HEK293 (cell line): ENCODE measurements around the gene DMD.

Experiments used
- CTCF ChIA-PET: fragments of 350-600 bp; formaldehyde crosslinking; extraction: SDS; loops from one replicate; lab custom pipeline; 2021; ENCODE audit warnings: antibody characterized with exemption; lab: Yijun Ruan, JAX
- POLR2A ChIA-PET: fragments of 300-600 bp; formaldehyde crosslinking; extraction: SDS; loops from one replicate; lab custom pipeline; 2020; ENCODE audit warnings: antibody characterized with exemption, inconsistent platforms; lab: Yijun Ruan, JAX
- H3K27ac ChIP-seq: fragments of 200-500 bp; sonication (Bioruptor generic); 2 replicates; pipeline ENCODE4 v1.5.1; 2014; ENCODE audit warnings: low read depth, low read length, control low read depth, inconsistent platforms; ENCODE audit errors: extremely low read depth
- H3K36me3 ChIP-seq, 2 experiments: fragments of 200-500 bp in 1 of 2; sonication (Bioruptor generic) in 1 of 2; 1 replicate in 1 of 2; 2 replicates in 1 of 2; pipeline ENCODE4 v1.5.1; 2014 to 2017; ENCODE audit warnings: inconsistent platforms in 2 of 2, low read length in 2 of 2; ENCODE audit not compliant: control insufficient read depth in 2 of 2, insufficient read depth in 1 of 2
- H3K4me1 ChIP-seq: fragments of 200-500 bp; sonication (Bioruptor generic); 2 replicates; pipeline ENCODE4 v1.5.1; 2014; ENCODE audit warnings: mild to moderate bottlenecking, low read length, inconsistent platforms; ENCODE audit not compliant: control insufficient read depth, insufficient read depth
- H3K4me3 ChIP-seq: 2 replicates; pipeline ENCODE4 v1.5.1; 2011; ENCODE audit warnings: low read depth, mild to moderate bottlenecking, control low read depth, low read length, moderate library complexity
- H3K9me3 ChIP-seq: fragments of 200-500 bp; sonication (Bioruptor generic); 2 replicates; pipeline ENCODE4 v1.5.1; 2014; ENCODE audit warnings: low read depth, low read length, inconsistent platforms; ENCODE audit not compliant: control insufficient read depth, insufficient read depth
- GLIS2 ChIP-seq: fragments of 450-650 bp; formaldehyde crosslinking; IDR thresholded peaks from 2 replicates; pipeline ENCODE4 v1.5.1; 2016; ENCODE audit warnings: missing biosample characterization, missing genetic modification characterization
- KLF8 ChIP-seq: fragments of 450-650 bp; formaldehyde crosslinking; IDR thresholded peaks from 2 replicates; pipeline ENCODE4 v1.5.1; 2016; ENCODE audit warnings: missing biosample characterization, missing genetic modification characterization
- SALL2 ChIP-seq: fragments of 450-650 bp; formaldehyde crosslinking; IDR thresholded peaks from 2 replicates; pipeline ENCODE4 v1.5.0; 2017; ENCODE audit warnings: missing biosample characterization, mild to moderate bottlenecking, missing genetic modification characterization, borderline replicate concordance
- TCF7L2 ChIP-seq: IDR thresholded peaks from 2 replicates; pipeline ENCODE4 v1.6.1; 2011; ENCODE audit warnings: low read depth, mild to moderate bottlenecking, inconsistent platforms, low read length, moderate library complexity, borderline replicate concordance
- ZBTB17 ChIP-seq: fragments of 450-650 bp; formaldehyde crosslinking; IDR thresholded peaks from 2 replicates; pipeline ENCODE4 v1.5.1; 2016; ENCODE audit warnings: missing biosample characterization, missing genetic modification characterization
- ZIC2 ChIP-seq: fragments of 450-650 bp; formaldehyde crosslinking; IDR thresholded peaks from 2 replicates; pipeline ENCODE4 v1.5.1; 2016; ENCODE audit warnings: missing biosample characterization, missing genetic modification characterization
- ZNF138 ChIP-seq: fragments of 450-650 bp; formaldehyde crosslinking; IDR thresholded peaks from 2 replicates; pipeline ENCODE4 v1.5.1; 2016; ENCODE audit warnings: missing biosample characterization, missing genetic modification characterization, borderline replicate concordance
- ZNF175 ChIP-seq: fragments of 450-650 bp; formaldehyde crosslinking; IDR thresholded peaks from 2 replicates; pipeline ENCODE4 v1.5.1; 2016; ENCODE audit warnings: missing biosample characterization, missing genetic modification characterization
- ZNF292 ChIP-seq: fragments of 450-650 bp; formaldehyde crosslinking; IDR thresholded peaks from 2 replicates; pipeline ENCODE4 v1.5.1; 2016; ENCODE audit warnings: low read depth, missing biosample characterization, missing genetic modification characterization, borderline replicate concordance
- ZNF302 ChIP-seq: fragments of 450-650 bp; formaldehyde crosslinking; IDR thresholded peaks from 2 replicates; pipeline ENCODE4 v1.5.1; 2016; ENCODE audit warnings: missing biosample characterization, missing genetic modification characterization, low read depth
- ZNF433 ChIP-seq: fragments of 450-650 bp; formaldehyde crosslinking; IDR thresholded peaks from 2 replicates; pipeline ENCODE4 v1.5.1; 2016; ENCODE audit warnings: missing biosample characterization, missing genetic modification characterization, low read depth
- ZNF510 ChIP-seq: fragments of 450-650 bp; formaldehyde crosslinking; IDR thresholded peaks from 2 replicates; pipeline ENCODE4 v1.5.1; 2018; ENCODE audit warnings: mild to moderate bottlenecking, missing genetic modification characterization, missing biosample characterization; ENCODE audit not compliant: insufficient replicate concordance
- ZNF585B ChIP-seq: fragments of 450-650 bp; formaldehyde crosslinking; IDR thresholded peaks from 2 replicates; pipeline ENCODE4 v1.5.1; 2016; ENCODE audit warnings: missing biosample characterization, missing genetic modification characterization
- ZNF600 ChIP-seq: fragments of 450-650 bp; formaldehyde crosslinking; IDR thresholded peaks from 2 replicates; pipeline ENCODE4 v1.5.1; 2016; ENCODE audit warnings: missing biosample characterization, missing genetic modification characterization
- ZNF76 ChIP-seq: fragments of 450-650 bp; formaldehyde crosslinking; IDR thresholded peaks from 2 replicates; pipeline ENCODE4; 2016; ENCODE audit warnings: low read depth, missing biosample characterization, missing genetic modification characterization, borderline replicate concordance
- ZNF791 ChIP-seq: fragments of 450-650 bp; formaldehyde crosslinking; IDR thresholded peaks from 2 replicates; pipeline ENCODE4 v1.5.1; 2016; ENCODE audit warnings: missing biosample characterization, missing genetic modification characterization
- ZNF792 ChIP-seq: fragments of 450-650 bp; formaldehyde crosslinking; IDR thresholded peaks from 2 replicates; pipeline ENCODE4 v1.5.1; 2016; ENCODE audit warnings: missing biosample characterization, missing genetic modification characterization
- TF ChIP-seq, protein P1 (sequence below): fragments of 450-650 bp; formaldehyde crosslinking; IDR thresholded peaks from 2 replicates; pipeline ENCODE4 v1.5.1; 2016; ENCODE audit warnings: missing biosample characterization, missing genetic modification characterization
- TF ChIP-seq, protein P2 (sequence below): fragments of 450-650 bp; formaldehyde crosslinking; IDR thresholded peaks from 2 replicates; pipeline ENCODE4 v1.5.1; 2017; ENCODE audit warnings: missing biosample characterization, missing genetic modification characterization
- TF ChIP-seq, protein P3 (sequence below): fragments of 450-650 bp; formaldehyde crosslinking; IDR thresholded peaks from 2 replicates; pipeline ENCODE4 v1.5.1; 2016; ENCODE audit warnings: missing biosample characterization, missing genetic modification characterization, low read depth

DMD gene

DNA sequence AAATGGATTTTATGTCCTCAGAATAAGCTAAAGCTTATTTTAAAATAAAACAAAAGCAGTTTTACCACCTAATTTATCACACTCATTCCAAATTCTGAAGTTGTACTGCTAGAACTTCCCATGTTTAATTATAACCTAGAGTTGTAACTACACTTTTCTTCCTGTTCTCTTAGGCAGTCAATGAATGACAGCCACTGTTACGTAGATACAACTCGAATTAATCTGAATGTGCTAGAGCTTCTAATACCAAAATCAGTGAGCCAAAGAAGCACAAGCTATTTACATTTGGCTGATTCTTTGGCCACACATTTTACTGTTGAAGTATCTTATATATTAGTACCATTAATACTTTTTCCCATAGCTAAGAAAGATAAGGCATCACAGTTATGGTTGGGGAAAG, 2040.6 kb downstream of the DMD start (continued):
- TF ChIP-seq, protein P1, sequence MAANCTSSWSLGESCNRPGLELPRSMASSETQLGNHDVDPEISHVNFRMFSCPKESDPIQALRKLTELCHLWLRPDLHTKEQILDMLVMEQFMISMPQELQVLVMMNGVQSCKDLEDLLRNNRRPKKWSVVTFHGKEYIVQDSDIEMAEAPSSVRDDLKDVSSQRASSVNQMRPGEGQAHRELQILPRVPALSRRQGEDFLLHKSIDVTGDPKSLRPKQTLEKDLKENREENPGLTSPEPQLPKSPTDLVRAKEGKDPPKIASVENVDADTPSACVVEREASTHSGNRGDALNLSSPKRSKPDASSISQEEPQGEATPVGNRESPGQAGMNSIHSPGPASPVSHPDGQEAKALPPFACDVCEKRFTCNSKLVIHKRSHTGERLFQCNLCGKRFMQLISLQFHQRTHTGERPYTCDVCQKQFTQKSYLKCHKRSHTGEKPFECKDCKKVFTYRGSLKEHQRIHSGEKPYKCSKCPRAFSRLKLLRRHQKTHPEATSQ (tag by site-specific recombination) = no peak
- TF ChIP-seq ZNF302 (no peak), ZIC2 (tag by site-specific recombination) (no peak)

DNA sequence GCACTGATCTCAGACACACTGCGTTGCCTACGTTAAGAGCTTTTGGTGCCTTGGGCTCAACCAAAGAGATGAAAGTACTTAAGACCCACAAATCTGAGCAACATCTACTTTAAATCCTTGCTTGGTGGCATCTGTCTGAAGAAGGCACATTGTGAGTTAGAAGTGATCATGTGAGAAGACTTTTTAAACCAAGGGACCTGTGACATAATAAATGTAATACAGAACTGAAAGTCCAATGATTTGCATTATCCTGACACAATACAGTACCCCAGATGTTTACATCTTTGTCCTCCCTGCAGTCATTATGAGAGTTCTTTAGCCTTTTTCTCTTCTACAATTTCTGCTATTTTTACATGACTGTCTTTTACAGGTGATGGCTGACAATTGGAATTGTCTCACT, 2042.8 kb downstream of the DMD start:
- Histone ChIP-seq H3K27ac (no peak overlapping the region), H3K9me3 (no peaks in the 10 kb centered on the region), H3K4me1 (no peaks in the 10 kb centered on the region), H3K36me3 (peaks cover 3 to 46% of the 10 kb centered on the region in 2 experiments; a peak in 1 of 3 replicates), H3K4me3 (no peak overlapping the region)
- TF ChIP-seq SALL2 (tag by site-specific recombination) = no peak
- no peak for TF ChIP-seq ZNF433 (tag by site-specific recombination)
- TF ChIP-seq KLF8 = no peak
- TF ChIP-seq ZNF138 (tag by site-specific recombination) = no peak
- no peak for TF ChIP-seq ZNF792 (tag by site-specific recombination)
- ChIA-PET POLR2A (no interaction called here), CTCF (no interaction called here)

DNA sequence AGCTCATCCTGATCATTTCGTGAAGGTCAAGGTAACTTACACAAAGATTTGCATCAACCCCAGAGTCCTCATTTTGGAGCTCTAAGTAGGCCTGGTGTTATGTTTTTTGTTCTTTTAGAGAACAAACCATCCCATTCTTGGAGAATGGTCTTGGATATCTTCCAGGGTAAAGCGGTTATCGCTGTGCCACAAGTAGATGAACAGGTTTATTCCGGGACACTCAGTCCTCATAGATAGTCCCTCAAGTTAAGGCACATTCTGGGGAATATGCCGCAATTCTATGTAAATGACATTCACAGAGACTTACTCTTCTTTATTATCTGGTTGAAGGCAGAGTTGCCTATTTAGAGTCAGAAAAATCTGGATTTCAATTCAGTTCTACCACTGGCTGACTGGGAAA, 2044.5 kb downstream of the DMD start:
- TF ChIP-seq ZNF791 (tag by site-specific recombination) (no peak), GLIS2 (tag by site-specific recombination) (no peak)
- Histone ChIP-seq H3K27ac (no peak overlapping the region), H3K36me3 (peaks cover 3 to 38% of the 10 kb centered on the region in 2 experiments; a peak in 1 of 3 replicates), H3K4me3 (no peak overlapping the region), H3K9me3 (no peaks in the 10 kb centered on the region), H3K4me1 (no peaks in the 10 kb centered on the region)
- ChIA-PET POLR2A (no interaction called here), CTCF (no interaction called here)

DNA sequence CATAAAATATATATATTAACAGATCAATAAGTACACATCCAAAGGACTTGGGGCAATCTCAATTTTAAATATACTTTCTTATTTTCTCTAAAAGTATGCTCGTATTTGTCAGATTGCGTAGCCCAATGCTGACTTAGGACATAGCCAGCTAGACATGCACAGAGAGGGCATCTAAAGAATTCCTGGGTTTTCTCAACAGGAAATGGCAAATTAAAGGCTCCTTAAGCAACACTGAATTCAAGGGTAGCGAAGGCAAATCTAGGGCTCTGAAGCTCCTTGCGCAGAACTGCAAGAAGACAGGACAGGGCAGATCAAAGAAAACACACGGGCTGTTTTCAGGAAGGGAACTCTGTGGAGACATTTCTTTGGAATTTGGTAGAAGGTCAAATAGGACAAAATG, 2044.9 kb downstream of the DMD start:
- CTCF ChIA-PET = no interaction called here
- TF ChIP-seq ZBTB17 (tag by site-specific recombination) (no peak), ZNF175 (tag by site-specific recombination) (no peak), ZNF585B (tag by site-specific recombination) (no peak), ZNF510 (tag by site-specific recombination) (no peak), ZNF292 (tag by site-specific recombination) (no peak), ZNF76 (no peak), TCF7L2 (no peak), ZNF600 (tag by site-specific recombination) (no peak)
- TF ChIP-seq, protein P2, sequence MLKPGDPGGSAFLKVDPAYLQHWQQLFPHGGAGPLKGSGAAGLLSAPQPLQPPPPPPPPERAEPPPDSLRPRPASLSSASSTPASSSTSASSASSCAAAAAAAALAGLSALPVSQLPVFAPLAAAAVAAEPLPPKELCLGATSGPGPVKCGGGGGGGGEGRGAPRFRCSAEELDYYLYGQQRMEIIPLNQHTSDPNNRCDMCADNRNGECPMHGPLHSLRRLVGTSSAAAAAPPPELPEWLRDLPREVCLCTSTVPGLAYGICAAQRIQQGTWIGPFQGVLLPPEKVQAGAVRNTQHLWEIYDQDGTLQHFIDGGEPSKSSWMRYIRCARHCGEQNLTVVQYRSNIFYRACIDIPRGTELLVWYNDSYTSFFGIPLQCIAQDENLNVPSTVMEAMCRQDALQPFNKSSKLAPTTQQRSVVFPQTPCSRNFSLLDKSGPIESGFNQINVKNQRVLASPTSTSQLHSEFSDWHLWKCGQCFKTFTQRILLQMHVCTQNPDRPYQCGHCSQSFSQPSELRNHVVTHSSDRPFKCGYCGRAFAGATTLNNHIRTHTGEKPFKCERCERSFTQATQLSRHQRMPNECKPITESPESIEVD (tag by site-specific recombination) = no peak
- TF ChIP-seq, protein P3, sequence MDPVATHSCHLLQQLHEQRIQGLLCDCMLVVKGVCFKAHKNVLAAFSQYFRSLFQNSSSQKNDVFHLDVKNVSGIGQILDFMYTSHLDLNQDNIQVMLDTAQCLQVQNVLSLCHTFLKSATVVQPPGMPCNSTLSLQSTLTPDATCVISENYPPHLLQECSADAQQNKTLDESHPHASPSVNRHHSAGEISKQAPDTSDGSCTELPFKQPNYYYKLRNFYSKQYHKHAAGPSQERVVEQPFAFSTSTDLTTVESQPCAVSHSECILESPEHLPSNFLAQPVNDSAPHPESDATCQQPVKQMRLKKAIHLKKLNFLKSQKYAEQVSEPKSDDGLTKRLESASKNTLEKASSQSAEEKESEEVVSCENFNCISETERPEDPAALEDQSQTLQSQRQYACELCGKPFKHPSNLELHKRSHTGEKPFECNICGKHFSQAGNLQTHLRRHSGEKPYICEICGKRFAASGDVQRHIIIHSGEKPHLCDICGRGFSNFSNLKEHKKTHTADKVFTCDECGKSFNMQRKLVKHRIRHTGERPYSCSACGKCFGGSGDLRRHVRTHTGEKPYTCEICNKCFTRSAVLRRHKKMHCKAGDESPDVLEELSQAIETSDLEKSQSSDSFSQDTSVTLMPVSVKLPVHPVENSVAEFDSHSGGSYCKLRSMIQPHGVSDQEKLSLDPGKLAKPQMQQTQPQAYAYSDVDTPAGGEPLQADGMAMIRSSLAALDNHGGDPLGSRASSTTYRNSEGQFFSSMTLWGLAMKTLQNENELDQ (tag by site-specific recombination) = no peak
- TF ChIP-seq, all 188 proteins: peak for 0
- Histone ChIP-seq H3K4me1 (no peaks in the 10 kb centered on the region), H3K9me3 (no peaks in the 10 kb centered on the region), H3K4me3 (no peak overlapping the region), H3K36me3 (peaks cover 3 to 34% of the 10 kb centered on the region in 2 experiments; a peak in 1 of 3 replicates), H3K27ac (no peak overlapping the region)
- POLR2A ChIA-PET = no interaction called here
